H9 (cell line): Measurements from ENCODE around the gene PTPRN2. TPM values are rescaled to one million over a fixed set of nuclear protein-coding genes. Genes with fewer than 3 reads are reported as not detected.

Source experiments
- DNase-seq: peaks from one replicate; pipeline ENCODE4 v3.0.0-alpha.2; 2017
- H2AFZ ChIP-seq: one replicate; pipeline ENCODE4 v1.6.1; 2013; ENCODE audit warnings: mild to moderate bottlenecking, low read length, control low read depth, moderate library complexity
- H2AK5ac ChIP-seq: 2 replicates; pipeline ENCODE4 v1.6.1; 2013; ENCODE audit warnings: low read length, control low read depth, mixed read lengths; ENCODE audit not compliant: insufficient read length
- H2BK120ac ChIP-seq: one replicate; pipeline ENCODE4 v1.6.1; 2013; ENCODE audit warnings: low read depth, mild to moderate bottlenecking, low read length, control low read depth, inconsistent platforms; ENCODE audit not compliant: poor library complexity, severe bottlenecking
- H2BK12ac ChIP-seq: 2 replicates; pipeline ENCODE4 v1.6.1; 2013; ENCODE audit warnings: low read length, control low read depth, mixed read lengths, low read depth; ENCODE audit not compliant: insufficient read length
- H2BK15ac ChIP-seq: 2 replicates; pipeline ENCODE4 v1.6.1; 2013; ENCODE audit warnings: low read depth, low read length, control low read depth
- H2BK20ac ChIP-seq: one replicate; pipeline ENCODE4 v1.6.1; 2013; ENCODE audit warnings: low read depth, mild to moderate bottlenecking, low read length, control low read depth, inconsistent platforms; ENCODE audit not compliant: poor library complexity, severe bottlenecking
- H2BK5ac ChIP-seq: 2 replicates; pipeline ENCODE4 v1.6.1; 2013; ENCODE audit warnings: low read length, control low read depth, mixed read lengths; ENCODE audit not compliant: insufficient read length
- H3K14ac ChIP-seq: 2 replicates; pipeline ENCODE4 v1.6.1; 2013; ENCODE audit warnings: low read length, control low read depth; ENCODE audit not compliant: insufficient read depth
- H3K18ac ChIP-seq: 2 replicates; pipeline ENCODE4 v1.6.1; 2013; ENCODE audit warnings: low read depth, mild to moderate bottlenecking, mixed read lengths, low read length, control low read depth; ENCODE audit not compliant: insufficient read length
- H3K23ac ChIP-seq: 2 replicates; pipeline ENCODE4 v1.6.1; 2013; ENCODE audit warnings: low read length, control low read depth, mixed read lengths, low read depth; ENCODE audit not compliant: insufficient read length
- H3K23me2 ChIP-seq: 2 replicates; pipeline ENCODE4 v1.6.1; 2013; ENCODE audit warnings: low read depth, mild to moderate bottlenecking, mixed read lengths, low read length, control low read depth; ENCODE audit not compliant: insufficient read length, poor library complexity, severe bottlenecking
- H3K27ac ChIP-seq: 2 replicates; pipeline ENCODE4 v1.5.1; 2013; ENCODE audit warnings: low read length, control low read depth, mixed read lengths, low read depth; ENCODE audit not compliant: insufficient read length
- H3K27me3 ChIP-seq: 2 replicates; pipeline ENCODE4 v1.6.1; 2013; ENCODE audit warnings: low read length, control low read depth, inconsistent platforms; ENCODE audit not compliant: insufficient read depth
- H3K4ac ChIP-seq: 2 replicates; pipeline ENCODE4 v1.6.1; 2013; ENCODE audit warnings: low read depth, mild to moderate bottlenecking, control low read depth, inconsistent platforms, low read length, moderate library complexity
- H3K4me1 ChIP-seq: 2 replicates; pipeline ENCODE4 v1.6.1; 2013; ENCODE audit warnings: low read length, control low read depth, inconsistent platforms; ENCODE audit not compliant: insufficient read depth
- H3K4me2 ChIP-seq: 2 replicates; pipeline ENCODE4 v1.6.1; 2013; ENCODE audit warnings: low read length, control low read depth, mixed read lengths; ENCODE audit not compliant: insufficient read length, insufficient read depth
- H3K56ac ChIP-seq: 2 replicates; pipeline ENCODE4 v1.6.1; 2013; ENCODE audit warnings: low read depth, mild to moderate bottlenecking, mixed read lengths, low read length, control low read depth; ENCODE audit not compliant: insufficient read length
- H3K79me1 ChIP-seq: 2 replicates; pipeline ENCODE4 v1.6.1; 2013; ENCODE audit warnings: low read depth, mild to moderate bottlenecking, moderate library complexity, low read length, control low read depth, inconsistent platforms; ENCODE audit not compliant: insufficient read depth, poor library complexity, severe bottlenecking
- H3K79me2 ChIP-seq: 2 replicates; pipeline ENCODE4 v1.6.1; 2013; ENCODE audit warnings: low read length, control low read depth, inconsistent platforms; ENCODE audit not compliant: insufficient read depth
- H3K9ac ChIP-seq: 2 replicates; pipeline ENCODE4 v1.6.1; 2013; ENCODE audit warnings: low read length, control low read depth, mixed read lengths; ENCODE audit not compliant: insufficient read length; ENCODE audit errors: extremely low read depth
- H3K9me3 ChIP-seq: one replicate; pipeline ENCODE4 v1.6.1; 2013; ENCODE audit warnings: low read depth, low read length, inconsistent platforms; ENCODE audit not compliant: control insufficient read depth
- H3T11ph ChIP-seq: one replicate; pipeline ENCODE4 v1.6.1; 2013; ENCODE audit warnings: mild to moderate bottlenecking, low read length, control low read depth, inconsistent platforms
- H4K20me1 ChIP-seq: one replicate; pipeline ENCODE4 v1.6.1; 2013; ENCODE audit not compliant: control insufficient read depth, insufficient read length, insufficient read depth
- H4K5ac ChIP-seq: 2 replicates; pipeline ENCODE4 v1.6.1; 2013; ENCODE audit warnings: low read depth, mild to moderate bottlenecking, mixed read lengths, low read length, control low read depth; ENCODE audit not compliant: insufficient read length
- H4K8ac ChIP-seq: replicated peaks from 2 replicates; pipeline ENCODE4 v1.6.1; 2013; ENCODE audit warnings: low read length, control low read depth, mixed read lengths, low read depth; ENCODE audit not compliant: insufficient read length
- H4K91ac ChIP-seq: 2 replicates; pipeline ENCODE4 v1.6.1; 2013; ENCODE audit warnings: low read depth, mild to moderate bottlenecking, moderate library complexity, mixed read lengths, low read length, control low read depth; ENCODE audit not compliant: insufficient read length
- H3K27ac Mint-ChIP-seq, 3 experiments: 2 replicates in 2 of 3; 3 replicates in 1 of 3; pipeline ENCODE4 v1.8.0; 2020 to 2021; ENCODE audit warnings: mixed read lengths in 3 of 3, mild to moderate bottlenecking in 1 of 3, moderate library complexity in 1 of 3
- H3K27me3 Mint-ChIP-seq: 2 replicates; pipeline ENCODE4 v1.8.0; 2021; ENCODE audit warnings: low read depth, mild to moderate bottlenecking, moderate library complexity, mixed read lengths
- H3K36me3 Mint-ChIP-seq, 3 experiments: 2 replicates in 2 of 3; 3 replicates in 1 of 3; pipeline ENCODE4 v1.8.0; 2020 to 2021; ENCODE audit warnings: low read depth in 3 of 3, mixed read lengths in 3 of 3; ENCODE audit not compliant: insufficient read depth in 1 of 3
- H3K4me1 Mint-ChIP-seq, 2 experiments: 2 replicates each; pipeline ENCODE4 v1.8.0; 2020; ENCODE audit warnings: mixed read lengths in 2 of 2
- H3K4me3 Mint-ChIP-seq, 2 experiments: 2 replicates in 1 of 2; 3 replicates in 1 of 2; pipeline ENCODE4 v1.8.0; 2020 to 2021; ENCODE audit warnings: mild to moderate bottlenecking in 2 of 2, mixed read lengths in 2 of 2, moderate library complexity in 1 of 2
- H3K9me3 Mint-ChIP-seq, 2 experiments: 2 replicates in 1 of 2; 3 replicates in 1 of 2; pipeline ENCODE4 v1.8.0; 2020; ENCODE audit warnings: mild to moderate bottlenecking in 2 of 2, mixed read lengths in 2 of 2, moderate library complexity in 1 of 2
- CTCF ChIP-seq: fragments of 200-600 bp; sonication (generic); conservative IDR thresholded peaks from 3 replicates; pipeline ENCODE4 v1.8.0; 2021; ENCODE audit warnings: antibody characterized with exemption, mild to moderate bottlenecking
- WGBS: extraction: QIAGEN DNeasy Blood & Tissue Kit; methylation state at CpG from one replicate; pipeline ENCODE4 v1.1.7; 2013; ENCODE audit warnings: missing lambda C conversion rate, low lambda C conversion rate, mixed read lengths; ENCODE audit not compliant: insufficient read length; ENCODE audit errors: extremely low coverage; 5-methylcytosine and 5-hydroxymethylcytosine counted together
- total RNA-seq: library from RNA; stranded (reverse); gene quantifications from 2 replicates; pipeline ENCODE4 v1.2.1, GENCODE V29; 2021

PTPRN2 gene
- total RNA-seq, 1 experiment from 2014 or later: 5.2 TPM

GRCh38 chr7:158209435-158209834 is 378.2 kb downstream of the PTPRN2 start:
- peaks cover 5% of the 10 kb centered on the region; the same call in 1 of the 2 replicates for H3K27me3 Mint-ChIP-seq
- Histone ChIP-seq H3K9me3 (no peaks in the 10 kb centered on the region), H2AK5ac (no peak overlapping the region), H3K23me2 (no peaks in the 10 kb centered on the region), H4K20me1 (no peaks in the 10 kb centered on the region), H3K79me2 (no peaks in the 10 kb centered on the region), H3K9ac (no peak overlapping the region), H2BK5ac (no peak overlapping the region), H2BK12ac (no peak overlapping the region), H4K8ac (no peak overlapping the region), H3K79me1 (no peaks in the 10 kb centered on the region), H3K27me3 (no peaks in the 10 kb centered on the region), H2BK15ac (no peak overlapping the region), H3K4me1 (no peaks in the 10 kb centered on the region), H2BK20ac (no peak overlapping the region), H3K23ac (no peak overlapping the region), H2BK120ac (no peak overlapping the region), H3K18ac (no peak overlapping the region), H3K56ac (no peak overlapping the region), H4K5ac (no peak overlapping the region), H3K27ac (no peak overlapping the region), H3K4ac (no peak overlapping the region), H3K14ac (no peak overlapping the region), H3K4me2 (no peak overlapping the region), H4K91ac (no peak overlapping the region), H3T11ph (no peak overlapping the region), H2AFZ (no peak overlapping the region)
- H3K36me3 Mint-ChIP-seq: no peaks in the 10 kb centered on the region
- TF ChIP-seq CTCF: no peak
- H3K4me1 Mint-ChIP-seq: peaks cover 4% of the 10 kb centered on the region in 2 experiments
- DNase-seq: no peak
- H3K9me3 Mint-ChIP-seq: peaks cover 4% of the 10 kb centered on the region in 2 experiments; a peak in 4 of 5 replicates
- no CpG with 5 or more reads among the region's 1 CpG for WGBS
- H3K4me3 Mint-ChIP-seq: no peak overlapping the region
- H3K27ac Mint-ChIP-seq: no peak overlapping the region
